KMS-11 (cell line): ENCODE data around the gene TMEFF1.
A peak's percentile ranks its signal among the peaks of the same experiment; 100 is the strongest.

ENCODE experiments used
- H2AFZ ChIP-seq: fragments of 200-600 bp; sonication (generic); 2 replicates; pipeline ENCODE4 v1.6.1; 2016; ENCODE audit warnings: antibody characterized with exemption, mixed run types, low read depth
- H3K27ac ChIP-seq: fragments of 200-600 bp; sonication (generic); 2 replicates; pipeline ENCODE4 v1.6.1; 2016; ENCODE audit warnings: mild to moderate bottlenecking, mixed run types
- H3K27me3 ChIP-seq: fragments of 200-600 bp; sonication (generic); 2 replicates; pipeline ENCODE4 v1.6.1; 2017; ENCODE audit warnings: mild to moderate bottlenecking, low read depth, mixed run types, moderate library complexity; ENCODE audit not compliant: insufficient read depth
- H3K36me3 ChIP-seq: fragments of 200-600 bp; sonication (generic); 2 replicates; pipeline ENCODE4 v1.6.1; 2017; ENCODE audit warnings: mild to moderate bottlenecking, mixed run types; ENCODE audit not compliant: insufficient read depth
- H3K4me1 ChIP-seq: fragments of 200-600 bp; sonication (generic); 2 replicates; pipeline ENCODE4 v1.6.1; 2016; ENCODE audit warnings: mild to moderate bottlenecking, low read depth, mixed run types; ENCODE audit not compliant: poor library complexity, severe bottlenecking
- H3K4me2 ChIP-seq: fragments of 200-600 bp; sonication (generic); 2 replicates; pipeline ENCODE4 v1.7.0; 2016; ENCODE audit warnings: mild to moderate bottlenecking, mixed run types
- H3K4me3 ChIP-seq: fragments of 200-600 bp; sonication (generic); IDR thresholded peaks from 2 replicates; pipeline ENCODE4 v1.6.1; 2017; ENCODE audit warnings: low read depth, low read length, mixed read lengths; ENCODE audit not compliant: insufficient read depth
- H3K79me2 ChIP-seq: fragments of 200-600 bp; sonication (generic); 2 replicates; pipeline ENCODE4 v1.6.1; 2016; ENCODE audit warnings: low read depth, mixed run types; ENCODE audit not compliant: insufficient read depth
- H3K9ac ChIP-seq: fragments of 200-600 bp; sonication (generic); 2 replicates; pipeline ENCODE4 v1.6.1; 2016; ENCODE audit warnings: mild to moderate bottlenecking, mixed run types
- H4K20me1 ChIP-seq: fragments of 200-600 bp; sonication (generic); 2 replicates; pipeline ENCODE4 v1.6.1; 2016; ENCODE audit warnings: mild to moderate bottlenecking, mixed run types; ENCODE audit not compliant: insufficient read depth
- TF ChIP-seq, protein P1 (sequence below): fragments of 200-600 bp; sonication (generic); conservative IDR thresholded peaks from 2 replicates; pipeline ENCODE4 v1.6.1; 2017; ENCODE audit warnings: low read depth, mild to moderate bottlenecking, antibody characterized with exemption, low read length, moderate library complexity, mixed read lengths

Gene TMEFF1

DNA sequence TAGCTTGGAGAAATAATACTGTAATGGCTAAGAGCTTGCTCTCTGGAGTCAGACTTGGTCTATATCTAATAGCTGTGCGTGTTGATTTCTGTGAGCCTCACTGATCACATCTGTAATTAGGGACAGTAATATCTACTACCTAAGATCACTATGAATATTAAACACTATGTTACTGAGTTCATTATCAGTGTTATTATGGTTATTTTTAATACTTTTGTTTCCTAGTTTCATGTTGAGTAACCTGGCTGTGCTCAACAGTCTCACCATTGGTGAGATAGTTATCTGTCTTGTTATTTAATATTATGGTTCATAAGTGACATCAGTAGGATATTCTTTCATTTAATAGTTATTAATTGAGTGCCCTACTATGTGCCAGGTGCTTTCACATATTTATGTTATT lies 82.5 kb downstream of the TMEFF1 start:
- H2AFZ ChIP-seq: peak overlapping the region; percentile 1; the same call in 1 of the 2 replicates
- no peaks in the 10 kb centered on the region for H4K20me1 ChIP-seq
- peaks cover 47% of the 10 kb centered on the region for H3K4me1 ChIP-seq
- peak overlapping the region; percentile 55 for H3K4me2 ChIP-seq
- peak overlapping the region; percentile 63 for H3K27ac ChIP-seq
- H3K9ac ChIP-seq: no peak overlapping the region
- no peaks in the 10 kb centered on the region for H3K79me2 ChIP-seq
- no peaks in the 10 kb centered on the region for H3K27me3 ChIP-seq
- no peak overlapping the region for H3K4me3 ChIP-seq
- TF ChIP-seq, protein P1, sequence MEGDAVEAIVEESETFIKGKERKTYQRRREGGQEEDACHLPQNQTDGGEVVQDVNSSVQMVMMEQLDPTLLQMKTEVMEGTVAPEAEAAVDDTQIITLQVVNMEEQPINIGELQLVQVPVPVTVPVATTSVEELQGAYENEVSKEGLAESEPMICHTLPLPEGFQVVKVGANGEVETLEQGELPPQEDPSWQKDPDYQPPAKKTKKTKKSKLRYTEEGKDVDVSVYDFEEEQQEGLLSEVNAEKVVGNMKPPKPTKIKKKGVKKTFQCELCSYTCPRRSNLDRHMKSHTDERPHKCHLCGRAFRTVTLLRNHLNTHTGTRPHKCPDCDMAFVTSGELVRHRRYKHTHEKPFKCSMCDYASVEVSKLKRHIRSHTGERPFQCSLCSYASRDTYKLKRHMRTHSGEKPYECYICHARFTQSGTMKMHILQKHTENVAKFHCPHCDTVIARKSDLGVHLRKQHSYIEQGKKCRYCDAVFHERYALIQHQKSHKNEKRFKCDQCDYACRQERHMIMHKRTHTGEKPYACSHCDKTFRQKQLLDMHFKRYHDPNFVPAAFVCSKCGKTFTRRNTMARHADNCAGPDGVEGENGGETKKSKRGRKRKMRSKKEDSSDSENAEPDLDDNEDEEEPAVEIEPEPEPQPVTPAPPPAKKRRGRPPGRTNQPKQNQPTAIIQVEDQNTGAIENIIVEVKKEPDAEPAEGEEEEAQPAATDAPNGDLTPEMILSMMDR: no peak
- no peaks in the 10 kb centered on the region for H3K36me3 ChIP-seq

DNA sequence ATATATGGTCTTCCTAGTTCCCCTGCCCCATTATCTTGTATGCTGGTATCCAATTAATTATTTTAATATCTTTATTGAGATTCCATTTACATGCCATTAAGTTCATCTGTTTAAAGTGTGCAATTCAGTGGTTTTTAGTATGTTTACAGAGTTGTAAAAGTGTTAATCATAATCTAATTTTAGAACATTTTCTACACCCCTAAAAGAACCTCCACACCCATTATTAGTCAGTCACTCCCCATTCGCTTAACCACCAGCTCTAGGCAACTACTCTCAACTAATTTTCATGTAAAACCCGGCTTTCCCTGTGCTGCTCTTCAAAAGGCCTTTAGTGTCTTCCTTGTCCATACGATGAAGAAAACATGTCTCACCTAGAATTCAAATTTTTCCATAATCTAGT lies 84.1 kb downstream of the TMEFF1 start:
- peak overlapping the region; percentile 55; the same call in 1 of the 2 replicates for H3K4me2 ChIP-seq
- no peak overlapping the region for H3K4me3 ChIP-seq
- H3K36me3 ChIP-seq: no peaks in the 10 kb centered on the region
- no peak overlapping the region for H3K9ac ChIP-seq
- no peaks in the 10 kb centered on the region for H4K20me1 ChIP-seq
- no peak overlapping the region for H2AFZ ChIP-seq
- no peaks in the 10 kb centered on the region for H3K27me3 ChIP-seq
- H3K79me2 ChIP-seq: no peaks in the 10 kb centered on the region
- H3K4me1 ChIP-seq: peaks cover 47% of the 10 kb centered on the region
- peak overlapping the region; percentile 63; the same call in 1 of the 2 replicates for H3K27ac ChIP-seq
- TF ChIP-seq, protein P1: no peak

DNA sequence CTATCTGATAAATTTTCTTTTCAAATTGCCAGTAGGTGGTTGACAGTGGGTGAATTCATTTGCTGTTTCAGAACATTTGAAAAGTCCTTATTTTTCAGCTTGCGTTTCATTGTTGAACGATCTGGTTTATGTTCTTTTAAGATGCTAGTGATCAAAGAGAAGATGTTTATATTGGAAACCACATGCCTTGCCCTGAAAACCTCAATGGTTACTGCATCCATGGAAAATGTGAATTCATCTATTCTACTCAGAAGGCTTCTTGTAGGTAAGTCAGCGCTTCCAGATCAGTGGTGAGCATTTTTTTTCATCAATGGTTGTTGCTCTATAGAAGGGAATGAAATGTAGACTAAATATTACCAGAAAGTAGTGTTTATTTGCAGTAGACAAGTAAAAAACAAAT lies 88.3 kb downstream of the TMEFF1 start:
- TF ChIP-seq, protein P1: no peak
- no peak overlapping the region for H3K9ac ChIP-seq
- H3K27me3 ChIP-seq: no peaks in the 10 kb centered on the region
- no peaks in the 10 kb centered on the region for H4K20me1 ChIP-seq
- H3K27ac ChIP-seq: no peak overlapping the region
- no peak overlapping the region for H3K4me3 ChIP-seq
- H3K36me3 ChIP-seq: no peaks in the 10 kb centered on the region
- H3K4me2 ChIP-seq: no peak overlapping the region
- no peak overlapping the region for H2AFZ ChIP-seq
- H3K79me2 ChIP-seq: no peaks in the 10 kb centered on the region
- peaks cover 14% of the 10 kb centered on the region for H3K4me1 ChIP-seq

DNA sequence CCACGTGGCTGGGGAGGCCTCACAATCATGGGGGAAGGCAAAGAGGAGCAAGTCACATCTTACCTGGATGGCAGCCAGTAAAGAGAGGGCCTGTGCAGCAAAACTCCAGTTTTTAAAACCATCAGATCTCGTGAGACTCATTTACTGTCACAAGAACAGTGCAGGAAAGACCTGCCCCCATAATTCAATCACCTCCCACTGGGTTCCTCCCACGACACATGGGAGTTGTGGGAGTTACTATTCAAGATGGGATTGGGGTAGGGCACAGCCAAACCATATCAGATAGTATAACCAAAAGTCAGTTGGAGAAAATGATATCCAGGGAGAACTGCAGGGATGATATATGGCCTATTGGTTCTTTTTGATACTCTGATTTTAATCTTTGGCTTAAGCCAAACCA lies 94.9 kb downstream of the TMEFF1 start:
- H3K9ac ChIP-seq: no peak overlapping the region
- no peaks in the 10 kb centered on the region for H3K79me2 ChIP-seq
- H3K4me2 ChIP-seq: no peak overlapping the region
- H3K36me3 ChIP-seq: no peaks in the 10 kb centered on the region
- no peak overlapping the region for H3K4me3 ChIP-seq
- H2AFZ ChIP-seq: no peak overlapping the region
- no peaks in the 10 kb centered on the region for H4K20me1 ChIP-seq
- no peaks in the 10 kb centered on the region for H3K27me3 ChIP-seq
- TF ChIP-seq, protein P1: no peak
- no peak overlapping the region for H3K27ac ChIP-seq
- no peaks in the 10 kb centered on the region for H3K4me1 ChIP-seq
